MM.1S (cell line): ENCODE data around the gene RGS4.

Source experiments
- DNase-seq: peaks from one replicate; pipeline ENCODE4 v3.0.0-alpha.2; 2015
- H2AFZ ChIP-seq: fragments of 300-600 bp; sonication (generic); 2 replicates; pipeline ENCODE4 v1.6.0; 2016; ENCODE audit warnings: antibody characterized with exemption, low read length
- H3F3A ChIP-seq: fragments of 300-600 bp; sonication (generic); 2 replicates; pipeline ENCODE4 v1.6.1; 2016; ENCODE audit warnings: mild to moderate bottlenecking, antibody characterized with exemption, low read length, moderate library complexity, mixed read lengths; ENCODE audit not compliant: insufficient read depth
- H3K27ac ChIP-seq: fragments of 300-600 bp; sonication (generic); 2 replicates; pipeline ENCODE4 v1.5.1; 2016; ENCODE audit warnings: mild to moderate bottlenecking, low read length
- H3K27me3 ChIP-seq: fragments of 300-600 bp; sonication (generic); replicated peaks from 2 replicates; pipeline ENCODE4 v1.6.0; 2016; ENCODE audit warnings: low read length; ENCODE audit not compliant: insufficient read depth
- H3K36me3 ChIP-seq: fragments of 300-600 bp; sonication (generic); replicated peaks from 2 replicates; pipeline ENCODE4 v1.6.1; 2016; ENCODE audit warnings: mild to moderate bottlenecking, low read length, mixed read lengths; ENCODE audit not compliant: insufficient read depth
- H3K4me1 ChIP-seq: fragments of 300-600 bp; sonication (generic); 2 replicates; pipeline ENCODE4 v1.6.1; 2016; ENCODE audit warnings: low read length, mixed read lengths
- H3K4me2 ChIP-seq: fragments of 300-600 bp; sonication (generic); 2 replicates; pipeline ENCODE4 v1.6.0; 2016; ENCODE audit warnings: low read depth, low read length
- H3K4me3 ChIP-seq: fragments of 300-600 bp; sonication (generic); 2 replicates; pipeline ENCODE4 v1.5.1; 2016; ENCODE audit warnings: low read length, mixed read lengths
- H3K79me2 ChIP-seq: fragments of 300-600 bp; sonication (generic); 2 replicates; pipeline ENCODE4 v1.6.1; 2016; ENCODE audit warnings: mixed run types, low read length, mixed read lengths
- H3K9ac ChIP-seq: fragments of 300-600 bp; sonication (generic); 2 replicates; pipeline ENCODE4 v1.6.1; 2016; ENCODE audit warnings: low read length, mixed read lengths
- H3K9me2 ChIP-seq: fragments of 300-600 bp; sonication (generic); replicated peaks from 2 replicates; pipeline ENCODE4 v1.6.1; 2016; ENCODE audit warnings: mild to moderate bottlenecking, low read length, mixed read lengths; ENCODE audit not compliant: insufficient read depth
- H3K9me3 ChIP-seq: fragments of 300-600 bp; sonication (generic); replicated peaks from 2 replicates; pipeline ENCODE4 v1.6.1; 2016; ENCODE audit warnings: mild to moderate bottlenecking, low read length, mixed read lengths; ENCODE audit not compliant: insufficient read depth
- H4K20me1 ChIP-seq: fragments of 300-600 bp; sonication (generic); 2 replicates; pipeline ENCODE4 v1.6.1; 2016; ENCODE audit warnings: mild to moderate bottlenecking, low read length, moderate library complexity, mixed read lengths; ENCODE audit not compliant: insufficient read depth
- EZH2 ChIP-seq: fragments of 300-600 bp; sonication (generic); optimal IDR thresholded peaks from 2 replicates; pipeline ENCODE3; 2017; ENCODE audit warnings: low read depth, mild to moderate bottlenecking, antibody characterized with exemption, low read length, mixed read lengths
- EZH2phosphoT487 ChIP-seq: fragments of 300-600 bp; sonication (generic); IDR thresholded peaks from 2 replicates; pipeline ENCODE4 v1.6.1; 2018; ENCODE audit warnings: antibody characterized with exemption, low read length
- TF ChIP-seq, protein P1 (sequence below): fragments of 300-600 bp; sonication (generic); IDR thresholded peaks from 2 replicates; pipeline ENCODE4 v1.5.1; 2016; ENCODE audit warnings: antibody characterized with exemption, low read length, mixed read lengths

The RGS4 gene

DNA sequence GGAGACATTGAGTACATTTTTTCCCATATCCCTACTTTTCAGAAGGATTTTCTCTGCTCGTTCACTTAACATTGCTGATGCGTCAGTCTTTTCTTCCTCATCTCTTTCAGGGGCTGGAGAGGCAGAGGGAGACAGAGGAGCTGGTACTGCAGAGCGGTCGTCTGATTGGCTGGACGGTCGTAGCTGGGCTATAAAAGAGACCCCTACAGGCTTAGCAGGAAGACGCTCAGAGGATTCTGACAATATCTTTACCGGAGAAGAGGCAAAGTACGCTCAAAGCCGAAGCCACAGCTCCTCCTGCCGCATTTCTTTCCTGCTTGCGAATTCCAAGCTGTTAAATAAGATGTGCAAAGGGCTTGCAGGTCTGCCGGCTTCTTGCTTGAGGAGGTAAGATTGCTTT is at the start of gene RGS4:
Gene RGS4, plus strand, starts transcription at position 220 of the 400 bp plus-strand sequence. Its CDS starts 124 bp downstream, at position 344.
- no peaks in the 10 kb centered on the region for H4K20me1 ChIP-seq

GRCh38 chr1:163022129-163022528 is 47.0 kb upstream of the RGS4 start:
- H3K4me1 ChIP-seq, result no peaks in the 10 kb centered on the region
- DNase-seq, result no peak
- H3K36me3 ChIP-seq, result no peaks in the 10 kb centered on the region
- H3F3A ChIP-seq, result no peaks in the 10 kb centered on the region
- no peak overlapping the region for H3K9ac ChIP-seq
- no peaks in the 10 kb centered on the region for H3K79me2 ChIP-seq
- H2AFZ ChIP-seq, result no peak overlapping the region
- H3K27ac ChIP-seq, result no peak overlapping the region
- H4K20me1 ChIP-seq, result no peaks in the 10 kb centered on the region
- no peak for TF ChIP-seq EZH2
- TF ChIP-seq, protein P1, sequence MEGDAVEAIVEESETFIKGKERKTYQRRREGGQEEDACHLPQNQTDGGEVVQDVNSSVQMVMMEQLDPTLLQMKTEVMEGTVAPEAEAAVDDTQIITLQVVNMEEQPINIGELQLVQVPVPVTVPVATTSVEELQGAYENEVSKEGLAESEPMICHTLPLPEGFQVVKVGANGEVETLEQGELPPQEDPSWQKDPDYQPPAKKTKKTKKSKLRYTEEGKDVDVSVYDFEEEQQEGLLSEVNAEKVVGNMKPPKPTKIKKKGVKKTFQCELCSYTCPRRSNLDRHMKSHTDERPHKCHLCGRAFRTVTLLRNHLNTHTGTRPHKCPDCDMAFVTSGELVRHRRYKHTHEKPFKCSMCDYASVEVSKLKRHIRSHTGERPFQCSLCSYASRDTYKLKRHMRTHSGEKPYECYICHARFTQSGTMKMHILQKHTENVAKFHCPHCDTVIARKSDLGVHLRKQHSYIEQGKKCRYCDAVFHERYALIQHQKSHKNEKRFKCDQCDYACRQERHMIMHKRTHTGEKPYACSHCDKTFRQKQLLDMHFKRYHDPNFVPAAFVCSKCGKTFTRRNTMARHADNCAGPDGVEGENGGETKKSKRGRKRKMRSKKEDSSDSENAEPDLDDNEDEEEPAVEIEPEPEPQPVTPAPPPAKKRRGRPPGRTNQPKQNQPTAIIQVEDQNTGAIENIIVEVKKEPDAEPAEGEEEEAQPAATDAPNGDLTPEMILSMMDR, result no peak
- no peak for TF ChIP-seq EZH2phosphoT487
- no peaks in the 10 kb centered on the region for H3K9me3 ChIP-seq
- no peak overlapping the region for H3K4me2 ChIP-seq
- no peaks in the 10 kb centered on the region for H3K27me3 ChIP-seq
- H3K4me3 ChIP-seq, result no peak overlapping the region
- H3K9me2 ChIP-seq, result no peaks in the 10 kb centered on the region

More for the DNA sequence above, at the start of gene RGS4:
- DNase-seq, result no peak
- H3K4me2 ChIP-seq, result no peak within 1 kb of the TSS
- no peak within 1 kb of the TSS for H2AFZ ChIP-seq
- TF ChIP-seq EZH2phosphoT487 (no peak), EZH2 (no peak)
- TF ChIP-seq, protein P1, result no peak
- no peaks in the 10 kb centered on the region for H3K36me3 ChIP-seq
- no peaks in the 10 kb centered on the region for H3K4me1 ChIP-seq
- no peaks in the 10 kb centered on the region for H3K9me3 ChIP-seq
- H3K9me2 ChIP-seq, result no peaks in the 10 kb centered on the region
- H3K27ac ChIP-seq, result no peak within 1 kb of the TSS
- H3F3A ChIP-seq, result no peaks in the 10 kb centered on the region
- H3K9ac ChIP-seq, result no peak within 1 kb of the TSS
- H3K79me2 ChIP-seq, result no peaks in the 10 kb centered on the region
- H3K4me3 ChIP-seq, result no peak within 1 kb of the TSS
- no peaks in the 10 kb centered on the region for H3K27me3 ChIP-seq

- H3K4me2 ChIP-seq, result no peak overlapping the region
- no peak overlapping the region for H3K9ac ChIP-seq
- no peak overlapping the region for H3K4me3 ChIP-seq
- H3K27me3 ChIP-seq, result no peaks in the 10 kb centered on the region
- no peak for TF ChIP-seq EZH2
- TF ChIP-seq, protein P1, result no peak
- no peak for TF ChIP-seq EZH2phosphoT487
- no peak for DNase-seq
- H2AFZ ChIP-seq, result no peak overlapping the region
- H3K9me2 ChIP-seq, result no peaks in the 10 kb centered on the region
- H3F3A ChIP-seq, result no peaks in the 10 kb centered on the region
- no peaks in the 10 kb centered on the region for H3K9me3 ChIP-seq
- H3K79me2 ChIP-seq, result no peaks in the 10 kb centered on the region
- H3K27ac ChIP-seq, result no peak overlapping the region
- H4K20me1 ChIP-seq, result no peaks in the 10 kb centered on the region
- H3K4me1 ChIP-seq, result no peaks in the 10 kb centered on the region
- H3K36me3 ChIP-seq, result no peaks in the 10 kb centered on the region
These were observed 41.6 kb upstream of the RGS4 start for GRCh38 chr1:163027610-163028009.
